ENCODE measurements around the gene TESPA1. TPM values are rescaled to one million over a fixed set of nuclear protein-coding genes. Genes with fewer than 3 reads are reported as not detected.

Gene TESPA1, protein sequence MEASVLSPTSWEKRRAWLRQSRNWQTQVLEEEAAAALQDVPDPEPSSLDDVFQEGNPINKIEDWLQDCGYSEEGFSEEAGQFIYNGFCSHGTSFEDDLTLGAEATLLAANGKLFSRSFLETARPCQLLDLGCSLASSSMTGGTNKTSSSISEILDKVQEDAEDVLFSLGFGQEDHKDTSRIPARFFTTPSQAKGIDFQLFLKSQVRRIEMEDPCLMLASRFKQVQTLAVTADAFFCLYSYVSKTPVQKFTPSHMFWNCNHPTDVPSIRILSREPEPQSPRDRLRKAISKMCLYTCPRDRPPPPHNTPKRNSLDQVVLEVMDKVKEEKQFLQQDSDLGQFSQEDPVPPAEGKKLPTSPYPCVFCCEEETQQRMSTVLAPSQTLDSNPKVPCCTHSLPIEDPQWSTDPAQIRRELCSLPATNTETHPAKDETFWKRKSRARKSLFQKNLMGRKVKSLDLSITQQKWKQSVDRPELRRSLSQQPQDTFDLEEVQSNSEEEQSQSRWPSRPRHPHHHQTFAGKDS
- total RNA-seq = under 1 TPM; 0.47 to 0.74 TPM
- long read RNA-seq = 0 reads

DNA sequence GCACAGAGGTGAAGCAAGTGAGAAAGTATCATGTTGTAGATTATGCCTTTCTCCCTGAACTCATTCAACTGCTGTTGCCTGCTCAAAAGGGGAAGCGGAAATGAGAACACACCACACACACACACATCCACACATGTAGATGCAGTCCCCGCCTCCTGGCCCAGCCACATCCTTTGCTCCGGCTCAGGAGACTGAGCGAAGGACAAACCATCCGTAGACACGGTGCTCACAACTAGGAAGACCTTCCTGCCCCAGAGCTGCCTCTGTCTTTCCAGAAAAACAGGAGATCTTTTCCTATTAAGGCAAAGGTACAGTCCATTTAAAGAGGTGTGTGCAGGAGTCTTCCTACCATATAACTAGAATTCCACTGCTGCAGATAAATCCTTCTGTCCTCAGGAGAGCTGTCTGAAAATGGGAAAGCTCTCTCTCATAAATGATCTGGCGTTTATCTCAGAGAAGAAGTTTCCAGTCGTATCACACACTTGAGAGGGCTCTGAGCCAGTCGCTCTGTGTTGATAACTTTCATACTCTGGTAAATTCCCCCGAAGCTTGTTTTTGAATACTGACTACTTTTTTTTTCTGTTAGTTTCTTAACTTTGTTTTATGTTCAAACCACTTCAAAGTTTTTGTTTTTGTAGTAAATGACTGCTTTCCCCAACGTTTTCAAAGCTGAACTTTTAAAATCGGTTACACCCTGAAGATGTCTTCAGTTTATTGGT is at the start of gene TESPA1:
TESPA1 (minus strand) TSS at position 105 of the 719 bp plus-strand sequence. CDS start 10,200 bp downstream, outside the sequence.
- intact Hi-C loops (cut with DNase I) = no loop called here
- DNase-seq = peak; percentile 63
- ATAC-seq = peak; percentile 82 to 83

DNA sequence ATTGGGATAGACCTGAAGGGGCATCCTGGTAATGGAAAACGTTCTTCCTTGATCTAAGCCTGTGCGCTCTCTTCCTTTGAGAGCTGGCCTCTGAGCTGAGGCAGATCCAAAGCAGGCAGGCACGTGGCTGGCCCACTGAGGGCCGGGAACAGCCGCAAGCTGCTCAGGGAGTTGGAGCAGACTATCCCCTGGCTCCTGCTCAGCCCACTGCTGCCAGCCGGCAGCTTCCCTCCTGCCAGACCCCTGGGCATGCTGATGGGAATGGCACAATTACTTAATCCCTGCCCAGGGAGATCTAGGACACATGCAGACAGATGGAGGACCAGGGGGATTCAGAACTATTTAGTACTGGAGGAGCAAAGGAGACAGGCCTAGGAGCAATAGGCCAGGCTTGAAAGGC is 49.7 kb upstream of the TESPA1 start:
- intact Hi-C loops (cut with DNase I) = no loop called here
- no peak for ATAC-seq
- no peak for DNase-seq

DNA sequence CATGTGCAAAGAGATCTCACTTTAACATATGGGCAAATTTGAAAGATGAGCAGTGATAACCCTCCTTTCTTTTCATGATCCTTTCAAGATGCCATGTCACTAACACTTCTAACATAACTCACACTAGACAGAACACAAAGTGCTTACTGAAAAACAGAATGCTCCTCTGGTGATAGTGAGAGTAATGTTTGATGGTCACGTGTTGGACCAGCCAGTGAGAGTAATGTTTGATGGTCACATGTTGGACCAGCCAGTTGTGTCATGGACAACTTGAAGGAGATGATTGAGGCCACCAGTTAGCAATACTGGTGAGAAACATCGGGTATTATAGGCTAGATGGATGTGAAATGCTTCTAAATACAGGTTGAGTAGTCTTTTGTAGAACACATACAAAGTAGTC is 40.9 kb upstream of the TESPA1 start:
- ATAC-seq (no peak), DNase-seq (no peak)
- intact Hi-C loops (cut with DNase I) = no loop called here

DNA sequence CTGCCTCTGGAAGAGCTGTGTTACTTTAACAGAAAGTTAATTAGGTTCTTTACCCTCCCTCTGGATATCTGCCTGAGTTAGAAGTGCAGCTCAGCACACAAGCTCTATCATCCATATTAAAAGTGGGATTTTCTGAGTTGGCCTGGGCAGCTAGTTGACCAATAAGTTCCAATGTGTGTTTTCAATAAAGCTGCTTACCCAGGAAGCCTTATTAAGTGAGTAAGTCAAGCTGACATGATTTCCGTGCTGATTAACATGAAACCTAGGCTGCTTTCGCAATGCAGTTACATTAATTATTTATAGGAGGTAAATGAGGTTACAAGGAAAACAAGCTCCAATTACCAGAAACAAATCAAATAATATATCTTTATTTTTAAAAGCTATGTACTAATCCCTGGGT is 40.0 kb upstream of the TESPA1 start:
- intact Hi-C loops (cut with DNase I) = no loop called here
- DNase-seq = no peak
- ATAC-seq = no peak

DNA sequence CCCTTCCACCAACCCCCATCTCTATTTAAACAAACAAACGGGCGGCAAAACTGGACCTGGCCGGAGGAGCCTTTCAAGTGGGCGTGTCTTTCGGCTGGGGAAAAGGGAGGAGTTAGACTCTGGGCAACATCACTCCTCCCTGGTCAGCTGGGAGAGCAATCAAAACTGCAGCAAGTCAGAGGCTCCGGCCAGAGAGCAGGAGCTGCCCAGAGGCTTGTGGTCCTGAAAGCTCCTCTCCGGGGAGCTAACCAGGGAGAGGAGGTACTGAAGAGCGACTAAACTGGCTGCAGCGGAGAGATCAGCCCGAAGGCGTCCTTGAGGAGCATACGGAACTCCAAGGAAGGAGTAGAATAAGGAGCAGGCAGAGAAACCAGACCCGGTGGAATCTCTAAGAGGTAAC is 35.2 kb upstream of the TESPA1 start, which contains the start of gene NEUROD4:
NEUROD4 (plus strand) TSS at position 191 of the 400 bp plus-strand sequence. CDS start 6,466 bp downstream, outside the sequence.
- DNase-seq = peak; percentile 52
- ATAC-seq = peak; percentile 84 to 91
- intact Hi-C loops (cut with DNase I) = no loop called here

DNA sequence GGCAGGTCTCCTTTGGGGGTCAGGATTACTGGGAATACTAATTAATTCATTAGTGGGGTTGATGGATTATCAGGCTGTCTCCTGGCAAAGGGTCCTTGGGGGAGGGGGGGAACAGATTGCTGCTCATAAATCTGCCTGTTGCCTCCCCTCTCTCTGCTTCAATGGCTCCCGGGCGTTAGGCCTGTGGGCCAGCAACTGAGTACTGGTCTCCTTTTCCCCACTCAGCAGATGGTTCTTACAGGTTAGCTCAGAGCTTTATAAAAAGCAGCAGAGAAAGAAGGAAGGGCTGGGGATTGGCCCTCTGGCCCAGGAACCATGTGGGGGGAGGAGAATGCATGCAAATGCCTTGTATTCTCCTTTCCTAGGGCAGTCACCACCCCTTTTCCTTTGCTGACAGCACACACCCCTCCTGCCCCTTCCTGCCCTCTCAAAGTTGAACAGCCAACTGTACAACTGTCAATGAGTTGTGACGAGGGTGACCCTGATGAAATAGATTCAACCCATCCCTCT is 32.9 kb upstream of the TESPA1 start:
- intact Hi-C loops (cut with DNase I) = no loop called here

DNA sequence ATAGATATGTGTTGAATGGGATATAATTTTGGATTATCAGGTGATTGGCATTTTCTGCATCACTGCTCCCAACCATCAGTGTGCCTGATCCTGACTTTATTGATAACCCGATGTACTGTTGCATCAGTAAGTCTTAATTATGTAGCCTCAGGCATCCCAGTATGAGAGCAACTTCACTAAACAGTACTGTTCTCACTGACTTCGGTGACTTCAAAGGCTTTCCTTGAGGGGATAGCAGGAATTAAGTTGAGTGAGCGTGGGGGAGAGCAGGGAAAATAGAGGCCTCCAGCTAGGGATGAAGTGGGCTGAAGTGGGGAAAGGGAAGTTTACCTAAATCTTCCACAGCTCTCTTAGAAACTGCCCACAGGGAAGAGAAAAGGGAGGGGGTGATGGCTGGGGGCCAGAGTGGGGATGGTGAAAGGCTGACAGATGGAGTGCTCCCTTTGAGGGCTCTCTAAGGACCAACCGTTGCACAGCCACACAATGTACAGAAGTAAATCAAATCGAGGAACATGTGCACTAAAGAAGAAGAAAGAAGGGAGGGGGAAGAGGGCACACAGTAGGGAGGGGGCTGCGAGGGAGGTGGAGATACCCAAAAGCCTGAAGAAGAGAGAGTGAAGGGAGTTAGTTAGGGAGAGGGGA is 24.5 kb upstream of the TESPA1 start:
- intact Hi-C loops (cut with DNase I) = no loop called here
- no peak for DNase-seq
- ATAC-seq = no peak

More for the DNA sequence above, 32.9 kb upstream of the TESPA1 start:
- DNase-seq (no peak), ATAC-seq (no peak)

DNA sequence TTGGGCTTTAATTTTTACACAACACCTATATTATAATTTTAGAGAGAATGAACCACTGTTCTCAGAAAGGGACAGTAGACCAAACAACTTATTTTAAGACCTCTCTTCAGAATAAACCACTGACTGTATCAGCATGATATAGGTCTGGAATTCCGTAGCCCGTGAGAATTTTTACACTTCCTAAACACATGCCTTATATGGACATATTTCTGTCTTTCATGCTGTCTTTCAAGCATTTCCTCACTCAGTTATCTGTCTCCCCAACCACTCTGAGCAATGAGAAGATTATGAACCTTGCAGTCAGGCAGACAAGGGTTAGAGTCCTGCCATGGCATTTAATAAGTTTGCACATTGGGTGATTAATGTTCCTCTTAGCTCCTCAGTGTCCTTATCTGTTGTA is 17.8 kb upstream of the TESPA1 start:
- ATAC-seq = no peak

DNA sequence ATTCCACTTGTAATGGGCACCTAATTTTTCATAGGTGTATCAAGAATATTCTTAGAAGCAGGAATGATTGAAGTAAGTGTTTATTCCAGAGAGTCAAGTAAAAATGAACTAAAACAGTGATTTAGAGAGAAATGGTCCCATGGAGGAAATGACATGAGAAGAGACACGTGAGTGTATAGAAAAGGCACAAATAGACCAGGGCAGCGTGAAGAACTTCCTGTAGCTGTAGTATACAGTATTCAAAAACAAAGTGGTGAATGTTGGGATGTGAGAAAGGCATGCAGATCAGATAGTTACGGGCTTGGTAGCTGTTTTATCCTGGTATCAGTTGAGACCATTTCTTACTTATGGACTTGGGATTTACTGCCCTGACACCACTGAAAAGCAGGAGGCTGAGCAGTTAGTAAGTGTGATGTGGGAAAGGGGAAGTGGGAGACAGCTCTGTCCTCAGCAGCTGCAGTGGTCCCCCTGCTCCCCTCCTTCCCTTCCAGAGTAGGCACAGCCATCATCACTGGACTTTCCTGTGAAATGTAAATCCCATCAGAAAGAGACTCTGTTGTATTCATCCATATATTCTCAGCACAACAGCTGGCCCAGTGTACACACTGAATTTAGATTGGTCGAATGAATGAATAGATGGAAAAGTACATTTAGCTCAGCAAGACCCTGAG is 16.8 kb upstream of the TESPA1 start:
- no peak for ATAC-seq
- no peak for DNase-seq
- intact Hi-C loops (cut with DNase I) = no loop called here

More for the DNA sequence above, 17.8 kb upstream of the TESPA1 start:
- intact Hi-C loops (cut with DNase I) = no loop called here
- DNase-seq = no peak

DNA sequence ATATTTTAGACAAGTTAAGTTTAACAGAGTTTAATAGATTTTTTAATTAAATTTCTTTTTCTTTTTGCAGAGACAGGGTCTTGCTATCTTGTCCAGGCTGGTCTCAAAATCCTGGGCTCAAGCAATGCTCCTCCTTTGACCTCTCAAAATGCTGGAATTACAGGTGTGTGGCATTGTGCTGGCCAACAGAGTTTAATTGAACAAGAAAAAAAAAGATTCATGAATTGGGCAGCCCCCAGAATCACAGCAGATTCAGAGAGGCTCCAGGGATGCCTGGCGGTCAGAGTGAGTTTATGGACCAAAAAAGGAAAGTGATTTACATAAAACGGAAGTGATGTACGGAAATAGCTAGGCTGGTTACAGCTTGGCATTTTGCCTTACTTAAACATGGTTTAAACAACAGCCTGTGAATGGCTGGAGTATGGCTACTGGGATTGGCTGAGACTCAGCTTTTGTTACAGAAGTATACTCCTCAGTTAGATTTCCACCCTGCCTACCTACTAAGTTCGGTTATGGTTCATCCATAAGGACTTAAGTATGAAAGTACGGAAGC is 14.5 kb upstream of the TESPA1 start:
- ATAC-seq = no peak
- intact Hi-C loops (cut with DNase I) = loop anchor here in 1 of 2 donors (10.0 kb wide), 1 partner anchor 616 kb away; no protein-coding TSS in a partner anchor
- DNase-seq = no peak

DNA sequence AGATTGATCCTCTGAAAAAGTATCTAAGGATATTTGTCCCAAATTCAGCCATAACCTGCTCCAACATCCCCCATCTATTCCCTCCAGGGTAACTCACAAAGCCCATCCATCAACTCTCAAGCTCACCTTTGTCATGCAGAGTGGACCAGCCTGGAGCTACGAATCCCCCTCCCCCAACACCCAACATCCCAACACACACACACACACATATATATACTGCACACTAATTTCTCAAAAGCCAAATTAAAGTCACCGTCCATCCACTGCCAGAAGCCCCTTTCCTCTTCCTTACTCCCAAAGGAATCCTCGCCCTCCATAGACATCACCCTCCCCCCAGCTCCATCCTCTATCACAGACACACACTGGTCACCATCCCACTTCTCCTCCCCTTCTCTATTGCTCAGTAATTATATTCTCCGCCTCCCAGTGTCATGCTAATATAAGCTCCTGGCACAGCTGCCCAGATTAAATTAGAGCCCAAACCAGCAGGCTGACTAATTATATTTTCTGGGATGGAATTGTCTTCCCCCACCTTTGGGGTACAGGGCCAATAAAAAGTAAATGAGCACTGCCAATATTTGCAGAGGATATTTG is 13.5 kb upstream of the TESPA1 start:
- intact Hi-C loops (cut with DNase I) = loop anchor here in 1 of 2 donors (10.0 kb wide), 1 partner anchor 617 kb away; no protein-coding TSS in a partner anchor
- DNase-seq (no peak), ATAC-seq (no peak)

DNA sequence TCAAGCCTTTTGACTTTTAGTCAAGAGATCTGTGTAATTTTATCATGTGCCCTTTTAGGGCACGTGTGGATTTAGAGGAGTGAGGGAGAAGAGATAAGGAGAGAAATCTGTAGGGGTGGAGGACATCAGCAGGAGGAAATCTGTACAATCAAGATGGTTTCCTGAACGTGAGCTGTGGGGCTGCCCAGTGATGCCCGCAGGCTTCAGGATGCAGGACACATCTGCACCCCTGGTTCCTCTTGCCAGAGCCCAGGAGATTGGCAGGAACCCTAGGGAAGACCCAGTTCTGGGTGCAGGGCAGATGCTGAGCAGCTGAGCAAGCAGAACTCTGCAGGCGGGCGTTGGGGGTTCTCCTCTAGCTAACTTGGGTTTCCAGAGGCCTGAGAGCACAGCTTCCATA is 11.6 kb upstream of the TESPA1 start:
- intact Hi-C loops (cut with DNase I) = loop anchor here in 1 of 2 donors (10.0 kb wide), 1 partner anchor 619 kb away; no protein-coding TSS in a partner anchor
- no peak for DNase-seq
- ATAC-seq = no peak

DNA sequence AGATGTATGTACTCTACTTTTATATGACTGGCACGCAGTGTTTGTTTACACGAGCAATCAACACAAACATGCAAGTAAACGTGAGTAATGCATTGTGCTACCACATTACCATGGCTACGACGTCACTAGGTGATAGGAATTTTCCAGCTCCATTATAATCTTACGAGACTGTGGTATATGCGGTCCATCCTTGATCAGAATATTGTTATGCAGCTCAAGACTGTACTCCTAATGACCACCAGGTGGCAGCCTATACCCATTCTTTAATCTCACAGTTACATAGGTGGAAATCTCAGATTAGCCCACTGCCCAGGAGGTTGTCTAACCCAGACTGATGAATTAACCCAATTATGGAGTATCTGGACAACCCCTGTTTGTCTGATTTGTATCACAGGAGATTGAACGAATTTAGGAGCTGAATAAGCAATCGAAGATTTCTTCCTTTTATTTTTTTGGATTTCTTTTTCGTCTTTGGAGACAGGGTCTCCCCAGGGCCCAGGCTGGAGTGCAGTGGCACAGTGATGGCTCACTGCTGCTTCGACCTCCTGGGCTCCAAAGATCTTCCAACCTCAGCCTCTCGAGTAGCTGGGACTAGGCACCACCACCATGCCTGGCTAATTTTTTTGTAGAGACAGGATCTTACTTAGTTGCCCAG is 8.7 kb upstream of the TESPA1 start:
- peak; percentile 75 to 81 for ATAC-seq

DNA sequence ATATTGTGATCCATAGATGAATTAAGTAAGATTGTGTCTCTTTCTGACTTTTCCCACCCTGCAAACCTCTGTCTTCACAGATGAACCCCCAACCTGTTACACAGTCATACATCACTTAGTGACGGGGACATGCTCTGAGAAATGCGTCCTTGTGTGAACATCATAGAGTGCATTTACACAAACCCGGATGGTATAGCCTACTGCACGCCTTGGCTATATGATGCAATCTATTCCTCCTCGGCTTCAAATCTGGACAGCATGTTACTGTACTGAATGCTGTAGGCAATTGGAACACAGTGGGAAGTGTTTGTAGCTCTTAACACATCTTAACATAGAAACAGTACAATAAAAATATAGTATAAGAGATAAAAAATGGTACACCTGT is 7.4 kb upstream of the TESPA1 start:
- no peak for ATAC-seq
- DNase-seq = no peak
- intact Hi-C loops (cut with DNase I) = loop anchor here (2.0 to 10.0 kb wide), 3 partner anchors 75 to 623 kb away; no protein-coding TSS in a partner anchor

More for the DNA sequence above, 8.7 kb upstream of the TESPA1 start:
- DNase-seq = no peak
- intact Hi-C loops (cut with DNase I) = loop anchor here (2.0 to 10.0 kb wide), 3 partner anchors 74 to 621 kb away; no protein-coding TSS in a partner anchor

DNA sequence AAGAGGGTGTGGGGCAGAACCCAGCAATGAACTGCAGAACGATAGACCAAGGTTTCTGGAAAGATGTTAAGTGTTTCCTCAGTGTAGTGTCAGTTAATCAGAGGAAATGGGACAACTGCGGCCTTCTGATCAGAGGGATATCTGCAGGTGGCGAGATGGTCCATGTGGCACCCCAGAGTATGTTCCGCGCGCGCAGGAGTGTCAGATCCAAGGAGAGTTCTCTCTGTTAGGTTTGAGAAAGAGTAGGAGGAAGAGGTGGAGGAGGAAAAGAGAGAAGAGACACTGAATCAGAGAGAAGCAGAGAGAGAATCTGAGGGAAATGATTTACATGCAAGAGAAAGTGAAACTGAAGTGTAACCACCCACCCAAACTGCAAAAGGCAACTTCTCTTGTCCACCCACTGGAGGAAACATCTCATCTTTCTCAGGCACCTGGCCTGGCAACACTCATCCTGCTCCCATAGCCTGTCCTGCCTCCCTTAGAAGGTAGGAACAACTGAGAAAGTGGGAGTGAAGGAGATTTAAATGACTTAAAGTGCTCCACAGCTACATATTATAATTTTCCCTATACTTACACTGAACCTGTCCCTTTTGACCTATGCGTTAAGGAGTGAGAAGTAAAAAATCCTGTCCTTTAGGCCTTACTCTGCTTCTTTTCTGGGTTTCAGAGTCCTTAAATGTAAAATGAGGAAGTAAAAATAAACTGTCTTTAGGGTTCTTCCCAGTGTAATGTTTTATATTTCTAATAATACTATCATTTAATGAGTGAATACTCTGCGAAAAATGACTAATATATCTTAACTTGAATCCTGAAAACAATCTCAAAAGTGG is 6.8 kb upstream of the TESPA1 start:
- intact Hi-C loops (cut with DNase I) = loop anchor here (5.0 to 10.0 kb wide), 2 partner anchors 76 to 623 kb away; no protein-coding TSS in a partner anchor
- ATAC-seq (no peak), DNase-seq (no peak)

DNA sequence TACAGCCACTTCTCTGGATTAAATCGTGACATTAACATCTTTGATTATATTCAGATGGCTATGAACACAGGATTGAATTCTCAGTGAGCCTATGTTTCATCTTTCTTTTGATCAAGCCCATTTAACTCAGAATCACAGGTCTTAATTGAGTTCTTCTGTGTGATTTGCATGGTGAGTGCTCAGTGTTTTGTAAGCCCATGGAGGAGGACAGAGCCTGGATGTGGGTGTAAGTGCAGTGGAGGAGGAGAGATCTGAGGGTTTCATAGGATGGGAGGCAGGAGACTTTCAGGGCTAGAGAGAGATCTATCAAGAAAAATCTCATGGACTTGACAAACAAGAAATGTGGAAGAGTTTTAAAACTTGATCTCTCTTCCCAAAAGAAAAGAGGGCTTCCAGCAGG is 5.3 kb upstream of the TESPA1 start:
- no peak for ATAC-seq
- no peak for DNase-seq
- intact Hi-C loops (cut with DNase I) = loop anchor here (5.0 to 10.0 kb wide), 2 partner anchors 77 to 625 kb away; no protein-coding TSS in a partner anchor

Measured in left cardiac atrium (tissue), 4 donors.